HG02840 (cell line): Measurements from ENCODE around the gene BRCA2.

ENCODE experiments used
- ATAC-seq: cut with Tn5 transposase; IDR thresholded peaks from one replicate; pipeline ENCODE4 v1.9.1; 2021; ENCODE audit warnings: mild to moderate bottlenecking, moderate library complexity, moderate number of reproducible peaks; ENCODE audit not compliant: unreplicated experiment, low FRiP score

Gene BRCA2

GRCh38 chr13:32378012-32378411, 62.7 kb downstream of the BRCA2 start:
- ATAC-seq: no peak

GRCh38 chr13:32381539-32381938, 66.2 kb downstream of the BRCA2 start:
- no peak for ATAC-seq

GRCh38 chr13:32383836-32384618, 68.7 kb downstream of the BRCA2 start:
- ATAC-seq: no peak

GRCh38 chr13:32384702-32385101, 69.4 kb downstream of the BRCA2 start:
- no peak for ATAC-seq

GRCh38 chr13:32385410-32385809, 70.1 kb downstream of the BRCA2 start:
- no peak for ATAC-seq

- ATAC-seq: no peak
Measured at GRCh38 chr13:32390048-32390447, 74.7 kb downstream of the BRCA2 start.

- no peak for ATAC-seq
Measured at GRCh38 chr13:32390484-32390883, 75.2 kb downstream of the BRCA2 start.

GRCh38 chr13:32391101-32391619, 75.9 kb downstream of the BRCA2 start:
- no peak for ATAC-seq

- no peak for ATAC-seq
Measured at GRCh38 chr13:32403108-32403507, 87.8 kb downstream of the BRCA2 start.

GRCh38 chr13:32407854-32408253, 92.5 kb downstream of the BRCA2 start:
- ATAC-seq: no peak

- ATAC-seq: no peak
Measured at GRCh38 chr13:32408296-32409000, 93.1 kb downstream of the BRCA2 start.

- no peak for ATAC-seq
Measured at GRCh38 chr13:32409001-32409313, 93.6 kb downstream of the BRCA2 start.

- ATAC-seq: no peak
Measured at GRCh38 chr13:32409561-32410421, 94.5 kb downstream of the BRCA2 start.

GRCh38 chr13:32413284-32413683, 98.0 kb downstream of the BRCA2 start:
- no peak for ATAC-seq

GRCh38 chr13:32414580-32414979, 99.3 kb downstream of the BRCA2 start:
- no peak for ATAC-seq

GRCh38 chr13:32415019-32415418, 99.7 kb downstream of the BRCA2 start:
- ATAC-seq: no peak

GRCh38 chr13:32417995-32418394, 102.7 kb downstream of the BRCA2 start:
- no peak for ATAC-seq

GRCh38 chr13:32419862-32420261, 104.6 kb downstream of the BRCA2 start:
- ATAC-seq: no peak

GRCh38 chr13:32423592-32423991, 108.3 kb downstream of the BRCA2 start:
- ATAC-seq: no peak

- ATAC-seq: no peak
Measured at GRCh38 chr13:32425158-32425557, 109.8 kb downstream of the BRCA2 start.
